Right atrium auricular region (tissue), 2 donors: ENCODE measurements around the gene DNMT3B. TPM values are rescaled to one million over a fixed set of nuclear protein-coding genes. Genes with fewer than 3 reads are reported as not detected.

Experiments
- DNase-seq: peaks from one replicate; pipeline ENCODE4 v3.0.0-alpha.2; 2019; ENCODE audit warnings: low spot score
- H3K27ac ChIP-seq, 2 donors: fragments of 200-600 bp; sonication (generic); 1 replicate in 1 of 2; 2 replicates in 1 of 2; pipeline ENCODE4 v1.5.1; 2016 to 2019
- H3K27me3 ChIP-seq, 2 donors: fragments of 200-600 bp; sonication (generic); one replicate each; pipeline versions ENCODE4 v1.5.1 to v1.6.0; 2017 to 2019
- H3K36me3 ChIP-seq: fragments of 200-600 bp; sonication (generic); one replicate; pipeline ENCODE4 v1.5.1; 2016
- H3K4me1 ChIP-seq, 2 donors: fragments of 200-600 bp; sonication (generic); one replicate each; pipeline versions ENCODE4 v1.5.1 to v1.6.0; 2017 to 2019
- H3K4me3 ChIP-seq, 2 donors: fragments of 200-600 bp; sonication (generic); 1 replicate in 1 of 2; 2 replicates in 1 of 2; pipeline ENCODE4 v1.5.1; 2017 to 2019; ENCODE audit warnings: mild to moderate bottlenecking in 1 of 2, moderate library complexity in 1 of 2
- H3K9me3 ChIP-seq, 2 donors: fragments of 200-600 bp; sonication (generic); one replicate each; pipeline ENCODE4 v1.5.1; 2019
- CTCF ChIP-seq, 2 donors: fragments of 200-600 bp; sonication (generic); IDR thresholded peaks; one replicate each; pipeline ENCODE4 v1.5.1; 2019; ENCODE audit warnings: antibody characterized with exemption in 2 of 2
- total RNA-seq, 2 donors: library from RNA; depleted of rRNA; stranded (reverse); fragments of >200 nt; gene quantifications; one replicate each; pipeline ENCODE4 v1.1.0, GENCODE V29; 2016

Gene DNMT3B
- total RNA-seq, 2 donors from 2014 or later: 0.24 to 0.44 TPM

GRCh38 chr20:32839982-32840285, 77.7 kb downstream of the DNMT3B start:
- Histone ChIP-seq H3K27ac (no peak overlapping the region), H3K9me3 (no peaks in the 10 kb centered on the region), H3K4me3 (no peak overlapping the region), H3K4me1 (peaks cover 0 to 12% of the 10 kb centered on the region in 2 donors), H3K27me3 (no peaks in the 10 kb centered on the region), H3K36me3 (peaks cover 74% of the 10 kb centered on the region)
- TF ChIP-seq CTCF (IDR thresholded peaks at IDR 0.05): no peak
- no peak for DNase-seq

- H3K9me3 ChIP-seq: no peaks in the 10 kb centered on the region
- no peak overlapping the region for H3K4me3 ChIP-seq
- no peaks in the 10 kb centered on the region for H3K27me3 ChIP-seq
- no peak for TF ChIP-seq CTCF (IDR thresholded peaks at IDR 0.05)
- H3K36me3 ChIP-seq: peaks cover 65% of the 10 kb centered on the region
- no peak for DNase-seq
- peak overlapping the region in 1 of 2 donors; percentile 30 for H3K27ac ChIP-seq
- peaks cover 0 to 12% of the 10 kb centered on the region in 2 donors for H3K4me1 ChIP-seq
Observed at GRCh38 chr20:32841174-32841573, 79.0 kb downstream of the DNMT3B start.

- no peaks in the 10 kb centered on the region for H3K27me3 ChIP-seq
Observed at GRCh38 chr20:32841632-32842031, 79.4 kb downstream of the DNMT3B start.

GRCh38 chr20:32842688-32843524, 80.7 kb downstream of the DNMT3B start:
- no peak overlapping the region for H3K27ac ChIP-seq
- no peaks in the 10 kb centered on the region for H3K27me3 ChIP-seq
- no peak for TF ChIP-seq CTCF (IDR thresholded peaks at IDR 0.05)
- no peaks in the 10 kb centered on the region for H3K9me3 ChIP-seq
- peaks cover 0 to 25% of the 10 kb centered on the region in 2 donors for H3K4me1 ChIP-seq
- peaks cover 60% of the 10 kb centered on the region for H3K36me3 ChIP-seq
- DNase-seq: no peak
- no peak overlapping the region for H3K4me3 ChIP-seq

More at GRCh38 chr20:32841632-32842031, 79.4 kb downstream of the DNMT3B start:
- no peak for DNase-seq
- Histone ChIP-seq H3K4me3 (no peak overlapping the region), H3K27ac (no peak overlapping the region), H3K36me3 (peaks cover 60% of the 10 kb centered on the region), H3K9me3 (no peaks in the 10 kb centered on the region), H3K4me1 (peaks cover 0 to 13% of the 10 kb centered on the region in 2 donors)
- no peak for TF ChIP-seq CTCF (IDR thresholded peaks at IDR 0.05)

GRCh38 chr20:32845786-32846185, 83.6 kb downstream of the DNMT3B start:
- H3K27ac ChIP-seq: no peak overlapping the region
- H3K36me3 ChIP-seq: peaks cover 48% of the 10 kb centered on the region
- no peak overlapping the region for H3K4me3 ChIP-seq
- no peaks in the 10 kb centered on the region for H3K9me3 ChIP-seq
- H3K4me1 ChIP-seq: peaks cover 0 to 21% of the 10 kb centered on the region in 2 donors
- no peak for DNase-seq
- TF ChIP-seq CTCF (IDR thresholded peaks at IDR 0.05): no peak
- H3K27me3 ChIP-seq: no peaks in the 10 kb centered on the region

- H3K9me3 ChIP-seq: no peaks in the 10 kb centered on the region
- H3K4me3 ChIP-seq: no peak overlapping the region
- H3K27me3 ChIP-seq: no peaks in the 10 kb centered on the region
- peaks cover 52% of the 10 kb centered on the region for H3K36me3 ChIP-seq
- DNase-seq: no peak
- no peak for TF ChIP-seq CTCF (IDR thresholded peaks at IDR 0.05)
- peaks cover 0 to 14% of the 10 kb centered on the region in 2 donors for H3K4me1 ChIP-seq
- no peak overlapping the region for H3K27ac ChIP-seq
Observed at GRCh38 chr20:32846852-32847251, 84.7 kb downstream of the DNMT3B start.
